ENCODE results near the gene MTMR4.
"Not testable (repeated sequence)": the region's sequence is repeated elsewhere in the genome, so short reads cannot be mapped to it uniquely, and the experiment has no call there.

Gene MTMR4

GRCh38 chr17:58513965-58514769 is at the start of gene MTMR4:
MTMR4 (minus strand) TSS chr17:58514638; CDS start chr17:58514407, 231 bp downstream.
- H3K4me1 ChIP-seq (ENCODE audit: control insufficient read depth, insufficient read depth, low read length), result peaks cover 36% of the 10 kb centered on the region
- peak within 1 kb of the TSS; percentile 31 for H3K4me3 ChIP-seq (ENCODE audit: low read length)
- peak within 1 kb of the TSS; percentile 63 for H3K9ac ChIP-seq (ENCODE audit: low read length)
- H3K27me3 ChIP-seq (ENCODE audit: control insufficient read depth, insufficient read depth, low read length), result no peaks in the 10 kb centered on the region
- no peaks in the 10 kb centered on the region for H3K9me3 ChIP-seq (ENCODE audit: control insufficient read depth, low read length)
- H3K36me3 ChIP-seq (ENCODE audit: control insufficient read depth, insufficient read depth, low read length), result peaks cover 5% of the 10 kb centered on the region

DNA sequence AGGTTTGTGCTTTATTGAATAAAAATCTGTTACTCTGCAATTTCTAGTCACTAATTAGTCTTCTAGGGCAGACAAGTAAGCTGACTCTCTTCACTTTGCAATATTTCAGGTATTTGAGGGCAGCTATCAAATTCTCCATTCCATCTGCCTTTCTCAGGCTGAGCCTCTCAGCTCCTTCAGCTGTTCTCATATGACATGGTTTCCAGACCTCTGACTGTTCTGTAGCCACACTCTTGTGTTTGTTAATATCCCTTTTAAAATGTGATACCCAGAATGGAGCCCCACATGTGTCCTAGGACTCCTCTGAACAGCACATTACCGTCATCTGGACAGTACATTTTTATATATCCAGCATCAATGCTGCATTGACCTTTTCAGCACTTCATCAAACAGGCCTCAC is 46.1 kb upstream of the MTMR4 start:
- Histone ChIP-seq H3K4me1 (ENCODE audit: control insufficient read depth, insufficient read depth, low read length) (no peaks in the 10 kb centered on the region), H3K36me3 (ENCODE audit: control insufficient read depth, insufficient read depth, low read length) (no peaks in the 10 kb centered on the region), H3K27me3 (ENCODE audit: control insufficient read depth, insufficient read depth, low read length) (no peaks in the 10 kb centered on the region), H3K4me3 (ENCODE audit: low read length) (no peak overlapping the region), H3K9ac (ENCODE audit: low read length) (no peak overlapping the region), H3K9me3 (ENCODE audit: control insufficient read depth, low read length) (no peaks in the 10 kb centered on the region)

DNA sequence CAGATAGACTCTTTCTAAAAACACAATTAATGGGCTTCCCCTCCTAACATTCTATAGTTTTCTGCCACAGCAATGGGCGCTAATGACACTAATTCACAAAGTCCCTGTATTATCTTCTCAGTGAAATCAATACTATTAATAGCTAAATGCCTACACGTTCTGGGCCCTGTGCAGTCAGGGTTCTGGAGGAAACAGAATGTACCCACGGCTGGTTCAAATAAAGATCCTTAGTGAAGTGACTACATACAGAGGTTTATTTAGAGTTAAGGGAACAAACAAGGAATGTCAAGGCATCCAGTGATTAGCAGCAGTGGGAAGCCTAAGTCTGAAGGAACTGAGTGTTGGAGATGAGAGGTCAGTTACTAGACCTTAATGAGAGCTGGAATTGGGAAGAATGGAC is 43.5 kb upstream of the MTMR4 start:
- Histone ChIP-seq H3K36me3 (ENCODE audit: control insufficient read depth, insufficient read depth, low read length) (no peaks in the 10 kb centered on the region), H3K4me3 (ENCODE audit: low read length) (no peak overlapping the region), H3K27me3 (ENCODE audit: control insufficient read depth, insufficient read depth, low read length) (no peaks in the 10 kb centered on the region), H3K9me3 (ENCODE audit: control insufficient read depth, low read length) (no peaks in the 10 kb centered on the region), H3K9ac (ENCODE audit: low read length) (no peak overlapping the region), H3K4me1 (ENCODE audit: control insufficient read depth, insufficient read depth, low read length) (no peaks in the 10 kb centered on the region)

- H3K9ac ChIP-seq (ENCODE audit: low read length), result no peak overlapping the region
- H3K9me3 ChIP-seq (ENCODE audit: control insufficient read depth, low read length), result no peaks in the 10 kb centered on the region
- no peak overlapping the region for H3K4me3 ChIP-seq (ENCODE audit: low read length)
- H3K27me3 ChIP-seq (ENCODE audit: control insufficient read depth, insufficient read depth, low read length), result no peaks in the 10 kb centered on the region
- no peaks in the 10 kb centered on the region for H3K36me3 ChIP-seq (ENCODE audit: control insufficient read depth, insufficient read depth, low read length)
- no peaks in the 10 kb centered on the region for H3K4me1 ChIP-seq (ENCODE audit: control insufficient read depth, insufficient read depth, low read length)
These were observed 42.4 kb upstream of the MTMR4 start for GRCh38 chr17:58556833-58557250.

DNA sequence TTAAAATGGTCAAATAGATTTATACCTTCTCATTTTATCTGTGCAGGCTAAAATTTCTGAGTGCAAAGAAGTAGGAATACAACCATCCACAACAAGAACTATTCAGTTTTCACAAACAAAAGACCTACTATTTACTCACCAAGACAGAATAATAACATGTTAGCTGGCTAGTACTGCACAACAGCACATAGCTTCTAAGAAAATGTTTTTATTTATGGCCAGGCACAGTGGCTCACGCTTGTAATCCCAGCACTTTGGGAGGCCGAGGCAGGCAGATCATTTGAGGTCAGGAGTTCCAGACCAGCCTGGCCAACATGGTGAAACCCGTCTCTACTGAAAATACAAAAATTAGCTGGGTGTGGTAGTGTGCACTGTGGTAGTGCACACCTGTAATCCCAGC is 40.7 kb upstream of the MTMR4 start:
- H3K9ac ChIP-seq (ENCODE audit: low read length); H3K36me3 ChIP-seq (ENCODE audit: control insufficient read depth, insufficient read depth, low read length); H3K4me3 ChIP-seq (ENCODE audit: low read length); H3K4me1 ChIP-seq (ENCODE audit: control insufficient read depth, insufficient read depth, low read length); H3K9me3 ChIP-seq (ENCODE audit: control insufficient read depth, low read length); H3K27me3 ChIP-seq (ENCODE audit: control insufficient read depth, insufficient read depth, low read length): not testable (repeated sequence)

DNA sequence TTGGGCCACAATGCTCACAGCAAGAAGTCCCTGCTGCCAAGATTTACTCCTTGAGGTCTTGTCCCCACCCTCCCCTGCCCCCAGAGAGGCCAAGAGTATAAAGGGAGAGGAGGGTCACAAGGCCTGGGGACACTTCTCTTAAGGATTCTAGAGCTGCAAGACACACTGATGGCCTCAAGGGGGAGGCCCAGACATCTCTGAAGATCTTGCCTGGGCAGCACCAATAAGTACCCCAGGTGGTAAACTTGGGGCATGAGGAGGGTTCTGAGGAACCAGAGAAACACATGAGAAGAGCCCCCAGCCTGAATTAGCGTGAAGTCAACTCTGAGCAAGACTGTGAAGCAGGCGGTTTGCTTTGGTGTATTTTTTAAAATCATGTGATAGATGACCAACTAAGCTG is 26.8 kb upstream of the MTMR4 start:
- Histone ChIP-seq H3K4me3 (ENCODE audit: low read length) (no peak overlapping the region), H3K36me3 (ENCODE audit: control insufficient read depth, insufficient read depth, low read length) (no peaks in the 10 kb centered on the region), H3K4me1 (ENCODE audit: control insufficient read depth, insufficient read depth, low read length) (no peaks in the 10 kb centered on the region), H3K9me3 (ENCODE audit: control insufficient read depth, low read length) (no peaks in the 10 kb centered on the region), H3K9ac (ENCODE audit: low read length) (no peak overlapping the region), H3K27me3 (ENCODE audit: control insufficient read depth, insufficient read depth, low read length) (no peaks in the 10 kb centered on the region)

DNA sequence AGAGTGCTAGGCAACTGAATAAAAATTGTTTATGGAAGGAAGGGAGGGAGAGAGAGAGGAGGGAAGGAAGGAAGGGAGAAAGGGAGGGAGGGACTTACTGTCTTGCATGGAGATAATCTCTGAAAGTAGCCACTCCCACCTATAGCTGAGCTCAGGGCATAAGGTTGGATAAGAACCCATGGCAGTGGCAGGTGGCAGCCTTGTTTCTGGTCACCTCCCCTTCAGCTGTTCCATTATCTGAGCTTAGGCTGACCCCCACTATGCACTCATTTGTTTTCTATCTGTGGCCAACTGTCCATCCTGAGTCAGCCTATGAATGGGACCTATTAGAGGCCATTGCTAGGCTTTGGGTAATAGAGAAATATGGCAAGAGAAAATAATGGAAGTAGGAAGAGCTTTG is 25.3 kb upstream of the MTMR4 start:
- H3K36me3 ChIP-seq (ENCODE audit: control insufficient read depth, insufficient read depth, low read length), result no peaks in the 10 kb centered on the region

DNA sequence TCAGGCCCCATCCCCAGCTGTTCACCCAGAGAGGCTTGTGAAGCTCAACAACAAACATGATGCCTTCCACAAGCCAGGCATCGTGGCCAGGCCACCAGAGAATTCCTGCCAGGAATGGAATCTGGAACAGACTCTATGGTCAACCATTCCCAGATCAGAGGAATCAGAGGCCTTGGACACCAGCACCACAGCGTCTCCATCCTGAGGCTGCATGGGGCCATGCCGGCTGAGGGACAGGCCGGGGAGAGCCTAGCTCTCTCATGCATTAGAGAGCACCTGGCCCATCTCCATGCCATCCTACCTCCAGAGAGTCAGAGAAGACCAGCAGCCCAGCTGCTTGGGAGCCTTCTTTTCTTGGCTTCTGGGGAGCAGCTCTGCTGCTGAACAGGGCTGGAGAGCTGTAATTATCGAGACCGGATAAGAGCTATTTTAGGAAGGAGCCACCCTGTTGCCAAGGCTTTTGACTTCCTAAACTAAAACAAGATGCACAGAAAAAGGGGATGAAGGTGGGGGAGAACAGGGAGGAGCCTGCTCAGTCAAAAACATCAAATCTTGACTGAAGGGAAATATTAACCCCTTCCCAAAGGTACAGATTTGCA is 24.5 kb upstream of the MTMR4 start:
- no peaks in the 10 kb centered on the region for H3K27me3 ChIP-seq (ENCODE audit: control insufficient read depth, insufficient read depth, low read length)
- no peaks in the 10 kb centered on the region for H3K4me1 ChIP-seq (ENCODE audit: control insufficient read depth, insufficient read depth, low read length)
- no peaks in the 10 kb centered on the region for H3K9me3 ChIP-seq (ENCODE audit: control insufficient read depth, low read length)
- H3K36me3 ChIP-seq (ENCODE audit: control insufficient read depth, insufficient read depth, low read length), result no peaks in the 10 kb centered on the region
- H3K4me3 ChIP-seq (ENCODE audit: low read length), result no peak overlapping the region
- H3K9ac ChIP-seq (ENCODE audit: low read length), result no peak overlapping the region

More for the DNA sequence above, 25.3 kb upstream of the MTMR4 start:
- H3K9ac ChIP-seq (ENCODE audit: low read length), result no peak overlapping the region
- H3K4me3 ChIP-seq (ENCODE audit: low read length), result no peak overlapping the region
- H3K4me1 ChIP-seq (ENCODE audit: control insufficient read depth, insufficient read depth, low read length), result no peaks in the 10 kb centered on the region
- H3K27me3 ChIP-seq (ENCODE audit: control insufficient read depth, insufficient read depth, low read length), result no peaks in the 10 kb centered on the region
- H3K9me3 ChIP-seq (ENCODE audit: control insufficient read depth, low read length), result no peaks in the 10 kb centered on the region

DNA sequence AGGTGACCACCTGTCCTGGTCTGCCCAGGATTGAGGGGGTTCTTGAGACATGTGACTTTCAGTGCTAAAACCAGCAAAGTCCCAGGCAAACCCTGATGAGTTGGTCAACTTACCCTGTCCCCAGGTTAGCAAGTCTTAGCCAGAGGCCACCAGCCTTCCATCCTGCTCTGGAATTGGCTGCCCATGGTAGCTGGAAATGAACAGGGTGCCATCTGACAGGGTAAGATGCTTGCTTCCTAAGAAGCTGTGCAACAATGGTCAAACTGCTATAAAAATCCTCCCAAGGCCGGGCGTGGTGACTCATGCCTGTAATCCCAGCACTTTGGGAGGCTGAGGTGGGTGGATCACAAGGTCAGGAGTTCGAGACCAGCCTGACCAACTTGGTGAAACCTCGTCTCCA is 22.8 kb upstream of the MTMR4 start:
- H3K27me3 ChIP-seq (ENCODE audit: control insufficient read depth, insufficient read depth, low read length), result peaks cover 9% of the 10 kb centered on the region
- no peaks in the 10 kb centered on the region for H3K36me3 ChIP-seq (ENCODE audit: control insufficient read depth, insufficient read depth, low read length)
- H3K9ac ChIP-seq (ENCODE audit: low read length), result no peak overlapping the region
- H3K9me3 ChIP-seq (ENCODE audit: control insufficient read depth, low read length), result no peaks in the 10 kb centered on the region
- peaks cover 2% of the 10 kb centered on the region for H3K4me1 ChIP-seq (ENCODE audit: control insufficient read depth, insufficient read depth, low read length)
- no peak overlapping the region for H3K4me3 ChIP-seq (ENCODE audit: low read length)

GRCh38 chr17:58536542-58536941 is 22.1 kb upstream of the MTMR4 start:
- no peaks in the 10 kb centered on the region for H3K36me3 ChIP-seq (ENCODE audit: control insufficient read depth, insufficient read depth, low read length)
- H3K9me3 ChIP-seq (ENCODE audit: control insufficient read depth, low read length), result no peaks in the 10 kb centered on the region
- peaks cover 5% of the 10 kb centered on the region for H3K4me1 ChIP-seq (ENCODE audit: control insufficient read depth, insufficient read depth, low read length)
- no peak overlapping the region for H3K4me3 ChIP-seq (ENCODE audit: low read length)
- H3K9ac ChIP-seq (ENCODE audit: low read length), result no peak overlapping the region
- peaks cover 14% of the 10 kb centered on the region for H3K27me3 ChIP-seq (ENCODE audit: control insufficient read depth, insufficient read depth, low read length)

GRCh38 chr17:58535431-58535830 is 21.0 kb upstream of the MTMR4 start:
- Histone ChIP-seq H3K27me3 (ENCODE audit: control insufficient read depth, insufficient read depth, low read length) (peaks cover 23% of the 10 kb centered on the region), H3K4me3 (ENCODE audit: low read length) (no peak overlapping the region), H3K9me3 (ENCODE audit: control insufficient read depth, low read length) (no peaks in the 10 kb centered on the region), H3K4me1 (ENCODE audit: control insufficient read depth, insufficient read depth, low read length) (peaks cover 5% of the 10 kb centered on the region), H3K36me3 (ENCODE audit: control insufficient read depth, insufficient read depth, low read length) (no peaks in the 10 kb centered on the region), H3K9ac (ENCODE audit: low read length) (no peak overlapping the region)

DNA sequence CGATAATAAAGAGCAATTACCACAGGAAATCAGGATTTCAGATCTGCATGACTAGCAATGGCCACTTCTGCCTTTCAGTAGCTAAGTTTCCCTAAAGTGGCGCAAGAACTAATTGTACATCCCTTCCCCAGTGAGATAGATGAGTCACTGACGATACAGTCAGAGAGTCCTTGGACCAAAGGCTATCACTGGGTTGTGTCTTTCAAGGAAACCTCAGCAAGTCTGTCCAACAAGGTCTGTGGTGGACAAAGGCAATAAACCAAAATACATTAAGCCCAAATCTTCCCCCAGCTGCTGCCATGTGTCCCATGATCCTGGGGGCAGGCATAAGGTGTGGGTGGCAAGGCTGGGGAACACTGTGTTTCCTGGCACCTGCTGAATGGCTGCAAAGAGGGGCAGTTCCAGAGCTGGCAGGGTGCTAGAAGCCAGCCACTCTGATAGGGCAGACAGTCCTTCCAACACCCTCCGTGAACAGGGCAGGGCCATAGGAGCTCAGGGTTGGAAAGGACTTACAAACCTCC is 20.5 kb upstream of the MTMR4 start:
- Histone ChIP-seq H3K9me3 (ENCODE audit: control insufficient read depth, low read length) (no peaks in the 10 kb centered on the region), H3K9ac (ENCODE audit: low read length) (no peak overlapping the region), H3K4me1 (ENCODE audit: control insufficient read depth, insufficient read depth, low read length) (peaks cover 5% of the 10 kb centered on the region), H3K4me3 (ENCODE audit: low read length) (no peak overlapping the region), H3K27me3 (ENCODE audit: control insufficient read depth, insufficient read depth, low read length) (peaks cover 23% of the 10 kb centered on the region), H3K36me3 (ENCODE audit: control insufficient read depth, insufficient read depth, low read length) (no peaks in the 10 kb centered on the region)
